H4 (cell line): ENCODE results near the gene TTC23. TPM values are rescaled to one million over a fixed set of nuclear protein-coding genes. Genes with fewer than 3 reads are reported as not detected.
"Not testable (repeated sequence)": the region's sequence is repeated elsewhere in the genome, so short reads cannot be mapped to it uniquely, and the experiment has no call there.

Experiments used
- DNase-seq: peaks from one replicate; pipeline ENCODE4 v3.0.0-alpha.2; 2015; ENCODE audit warnings: low spot score
- total RNA-seq: library from RNA; depleted of rRNA; stranded (reverse); fragments of >200 nt; shearing (Covaris generic); gene quantifications from 2 replicates; pipeline ENCODE4 v1.2.3, GENCODE V29; 2014

TTC23 gene
- total RNA-seq, 1 experiment from 2014 or later: 20.6 TPM

DNA sequence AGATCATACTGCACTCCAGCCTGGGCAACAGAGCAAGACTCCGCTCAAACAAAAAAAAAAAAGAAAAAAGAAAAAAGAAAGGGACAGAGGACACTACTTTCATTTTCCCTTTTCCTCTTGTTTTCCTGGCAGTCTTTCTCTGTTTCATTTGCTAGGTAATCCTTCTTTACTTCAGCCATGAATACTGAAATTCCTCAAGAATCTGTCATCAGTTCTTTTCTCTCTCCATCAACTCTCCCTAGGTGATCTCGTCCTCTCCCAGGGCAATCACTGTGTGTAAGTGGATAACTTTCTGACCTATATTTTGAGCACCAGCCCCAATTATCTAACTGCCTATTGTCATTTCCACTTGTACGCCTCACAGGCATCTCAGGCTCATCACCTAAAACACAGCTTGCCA, 51.5 kb downstream of the TTC23 start:
- DNase-seq: no peak

GRCh38 chr15:99192181-99192580, 57.2 kb downstream of the TTC23 start:
- not testable (repeated sequence) for DNase-seq

- no peak for DNase-seq
These were observed 61.4 kb downstream of the TTC23 start for GRCh38 chr15:99187936-99188335.

- no peak for DNase-seq
These were observed 63.8 kb downstream of the TTC23 start for GRCh38 chr15:99185414-99186130.

DNA sequence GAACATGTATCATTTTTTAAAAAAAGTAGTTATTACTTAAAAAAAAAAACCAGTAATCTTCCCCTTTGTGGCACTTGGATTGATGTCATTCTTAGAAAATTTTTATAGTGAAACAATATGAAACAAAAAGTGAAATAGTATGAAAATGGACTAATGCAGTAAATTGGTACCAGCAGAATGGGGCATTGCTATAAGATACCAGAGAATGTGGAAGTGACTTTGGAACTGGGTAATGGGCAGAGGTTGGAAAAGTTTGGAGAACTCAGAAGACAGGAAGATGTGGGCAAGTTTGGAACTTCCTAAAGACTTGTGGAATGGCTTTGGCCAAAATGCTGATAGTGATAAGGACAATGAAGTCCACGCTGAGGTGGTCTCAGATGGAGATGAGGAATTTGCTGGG, 66.6 kb downstream of the TTC23 start:
- no peak for DNase-seq

GRCh38 chr15:99181545-99181971, 67.8 kb downstream of the TTC23 start:
- DNase-seq: no peak

DNA sequence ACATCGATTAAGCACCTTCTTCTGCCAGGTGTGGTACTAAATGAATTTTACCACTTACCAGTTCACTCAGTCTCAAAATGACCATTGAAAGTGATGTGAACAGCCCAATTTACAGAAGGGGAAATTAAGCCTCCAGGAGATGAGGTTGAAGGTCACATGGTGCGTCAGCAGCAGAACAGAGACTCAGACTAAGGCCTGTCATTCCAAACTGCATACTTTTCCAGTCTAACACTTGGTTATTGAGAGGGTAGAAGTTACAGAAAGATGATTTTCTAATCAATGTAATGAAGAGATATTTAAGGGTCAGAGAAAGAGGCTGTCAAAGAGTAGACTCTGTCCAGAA, 68.4 kb downstream of the TTC23 start:
- DNase-seq: no peak

DNA sequence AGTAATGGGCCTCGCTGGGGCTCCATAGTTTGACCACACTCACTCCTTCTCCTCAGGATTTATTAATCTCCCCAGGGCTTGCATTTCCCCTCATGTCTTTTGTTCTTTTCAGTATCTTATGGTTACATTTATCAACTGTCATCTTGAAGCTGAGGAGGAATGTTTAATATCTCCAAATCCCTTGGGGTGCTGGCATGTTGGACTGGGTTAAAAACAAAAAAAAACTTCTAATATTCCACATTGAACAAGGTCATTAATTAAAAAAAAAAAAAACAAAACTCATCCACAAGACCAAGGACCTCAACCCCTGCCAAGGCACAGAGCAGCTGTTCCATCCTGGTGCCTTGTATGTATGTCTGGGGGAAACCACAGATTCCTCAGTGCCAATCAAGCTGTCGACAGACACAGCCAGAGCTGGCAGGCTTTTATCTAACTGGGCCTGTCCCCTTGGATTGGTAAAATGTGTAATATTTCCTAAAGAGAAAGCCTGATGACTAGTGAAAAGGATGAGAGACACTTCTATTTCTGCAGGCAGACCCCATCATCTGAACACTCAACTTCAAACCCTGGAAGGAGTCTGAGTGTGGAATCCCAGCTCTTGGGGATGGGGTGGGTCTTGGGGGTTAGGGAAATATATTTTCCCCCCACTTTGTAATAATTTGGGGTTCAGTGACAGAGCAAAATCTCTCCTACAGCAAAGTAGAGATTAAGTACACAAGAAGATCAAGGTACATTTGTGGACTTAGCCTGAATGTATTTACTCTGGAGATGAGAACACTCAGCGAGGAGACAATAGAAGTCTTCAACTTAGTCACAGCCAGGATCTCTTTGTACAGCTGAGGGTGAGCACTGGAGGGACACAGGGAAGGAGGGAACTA, 69.1 kb downstream of the TTC23 start:
- no peak for DNase-seq

- no peak for DNase-seq
These were observed 71.7 kb downstream of the TTC23 start for GRCh38 chr15:99177679-99178078.

DNA sequence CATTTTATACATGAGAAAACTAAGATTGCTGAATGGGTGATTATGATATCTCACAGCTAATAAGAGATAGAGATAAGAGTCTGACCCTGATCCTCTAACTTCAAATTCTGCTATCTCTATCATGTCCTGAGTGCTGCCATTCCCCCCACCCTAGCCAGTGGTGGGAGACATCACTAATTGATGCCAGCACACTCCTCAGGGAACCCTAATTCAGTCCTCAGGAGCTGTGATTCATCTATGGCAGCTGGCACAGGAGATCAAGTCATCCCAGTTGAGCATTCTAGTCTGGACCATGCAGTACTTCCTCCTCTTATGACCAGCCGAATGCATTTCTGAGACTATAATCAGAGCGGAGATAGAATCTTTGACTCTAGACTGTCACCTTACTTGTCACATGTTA, 72.6 kb downstream of the TTC23 start:
- DNase-seq: no peak

DNA sequence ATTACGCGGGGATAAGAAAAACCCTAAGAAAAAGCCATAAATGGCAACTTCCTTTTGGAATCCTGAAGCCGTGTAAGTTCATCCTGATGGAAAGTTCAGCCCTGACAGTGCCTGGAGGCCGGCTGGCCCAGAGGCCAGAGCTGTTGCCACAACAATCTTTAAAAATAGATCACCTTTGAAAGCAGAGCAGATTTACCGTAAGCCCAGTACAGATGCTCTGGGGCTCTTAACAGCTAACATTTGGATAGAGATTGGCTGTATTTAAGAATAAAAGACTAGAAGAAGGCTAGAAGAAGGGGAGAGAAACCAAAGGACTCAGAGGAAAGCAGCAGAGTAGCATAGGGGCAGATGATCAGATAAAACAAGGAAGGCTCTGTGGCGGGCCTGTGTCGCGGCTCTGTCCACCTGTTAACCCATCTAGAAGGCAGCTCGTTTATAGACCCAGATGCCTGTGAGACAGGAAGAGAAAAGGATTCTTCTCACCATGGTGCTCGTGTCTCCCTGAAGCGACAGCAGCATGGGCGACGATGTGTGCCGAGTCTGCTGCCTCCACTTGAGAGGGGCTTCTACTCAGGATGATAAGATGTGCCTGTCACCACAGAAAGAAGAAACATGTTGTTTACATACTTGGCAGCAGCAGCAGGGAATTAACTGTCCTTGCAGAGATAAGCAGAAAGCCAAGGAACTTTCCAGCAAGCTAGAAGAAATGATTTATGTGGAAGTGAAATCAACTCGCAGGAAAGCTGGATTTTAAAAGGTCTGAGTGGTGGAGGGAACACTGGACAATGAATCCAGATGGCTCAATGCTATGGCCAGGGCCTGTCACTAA, 74.6 kb downstream of the TTC23 start:
- no peak for DNase-seq

- no peak for DNase-seq
These were observed 76.4 kb downstream of the TTC23 start for GRCh38 chr15:99172989-99173388.

GRCh38 chr15:99172171-99172570, 77.2 kb downstream of the TTC23 start:
- DNase-seq: no peak

DNA sequence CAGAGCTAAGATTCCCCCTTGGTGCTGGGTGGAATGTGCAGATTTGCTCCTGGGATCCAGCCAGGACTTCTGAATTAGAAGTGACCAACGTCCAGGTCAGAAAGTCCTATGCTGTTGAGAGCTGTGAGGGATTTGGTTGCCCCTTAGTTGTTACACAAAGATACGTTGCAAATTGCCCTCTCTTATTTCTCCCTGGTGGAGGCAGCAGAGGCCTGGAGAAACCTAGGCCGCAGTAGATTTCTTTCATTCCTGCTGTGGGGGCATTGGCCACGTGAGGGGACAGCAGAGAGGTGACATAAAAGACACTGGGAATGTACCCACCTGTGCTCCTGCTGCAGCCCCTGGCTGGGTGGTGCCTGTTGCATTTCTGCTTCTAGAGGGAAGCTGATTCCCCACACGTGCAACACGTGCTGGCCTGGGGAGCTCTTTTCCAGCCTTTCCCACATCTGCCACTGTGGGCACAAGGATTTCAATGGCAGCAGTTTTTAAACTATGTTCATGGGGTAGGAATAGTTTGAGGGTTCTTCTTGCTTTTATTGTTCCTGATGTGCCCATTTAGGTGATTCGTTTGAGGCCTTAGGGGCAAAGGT, 78.8 kb downstream of the TTC23 start:
- DNase-seq: no peak

GRCh38 chr15:99169769-99170311, 79.5 kb downstream of the TTC23 start:
- no peak for DNase-seq

DNA sequence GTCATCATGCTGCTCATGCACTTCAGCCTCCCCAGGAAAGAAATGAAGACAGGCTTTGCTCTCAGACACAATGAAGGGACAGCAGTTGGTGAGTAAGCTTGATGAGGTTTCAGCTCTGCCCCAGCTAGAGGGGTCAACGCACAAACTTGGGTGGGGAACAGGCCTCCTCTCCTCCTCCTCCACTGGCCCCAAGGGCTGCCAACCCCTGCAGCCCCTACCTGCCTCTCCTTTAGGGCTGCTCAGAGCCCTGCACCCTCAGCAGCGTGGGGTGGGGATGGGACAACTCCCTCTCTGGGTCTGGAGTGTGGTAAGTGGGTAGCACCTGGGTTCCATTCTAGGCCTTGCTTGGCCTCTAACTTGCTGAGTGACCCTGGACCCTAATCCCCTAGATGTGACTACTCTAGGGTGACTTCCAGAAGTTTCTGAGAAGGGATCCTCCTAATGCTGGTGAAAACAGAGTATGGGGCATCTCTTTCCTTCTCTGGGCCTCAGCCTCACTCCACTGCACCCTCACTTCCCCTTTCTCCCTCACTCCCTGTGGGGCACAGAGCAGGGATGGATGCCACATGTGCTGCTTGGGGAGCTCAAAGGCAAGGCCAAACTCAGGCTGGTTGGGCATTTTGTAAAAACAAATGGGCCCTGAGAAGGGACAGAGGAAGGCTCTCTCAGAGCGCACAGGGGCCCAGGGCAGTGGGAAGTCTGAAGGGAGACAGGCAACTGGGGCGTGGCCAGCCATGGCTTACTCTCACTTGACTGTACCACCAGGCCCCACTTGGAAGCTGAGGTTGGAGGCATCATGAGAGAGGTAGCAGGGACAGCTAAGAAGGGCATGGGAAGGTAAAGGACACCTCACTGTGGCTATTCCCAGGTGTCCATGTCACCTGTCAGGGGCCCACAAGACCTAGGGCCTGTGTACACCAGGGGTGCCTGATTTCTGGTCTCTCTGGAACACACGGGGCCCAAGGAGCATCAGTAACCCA, 80.5 kb downstream of the TTC23 start:
- no peak for DNase-seq

GRCh38 chr15:99167640-99168039, 81.7 kb downstream of the TTC23 start:
- DNase-seq: no peak

GRCh38 chr15:99167201-99167600, 82.2 kb downstream of the TTC23 start:
- DNase-seq: no peak

GRCh38 chr15:99165956-99166689, 83.3 kb downstream of the TTC23 start:
- DNase-seq: no peak
